Activated B cell treated with CpG ODN at 0.5 μM for 24 hours (primary cell): Measurements from ENCODE around the gene SMARCC1. TPM values are rescaled to one million over a fixed set of nuclear protein-coding genes. Genes with fewer than 3 reads are reported as not detected.

Experiments used
- ATAC-seq: fragments of 200-7000 bp; cut with Tn5 transposase; one replicate; pipeline ENCODE4 v1.10.0; 2021; ENCODE audit warnings: low read depth, mild to moderate bottlenecking, moderate library complexity
- CTCF ChIA-PET: fragments of 350-600 bp; sonication (Branson Sonifier 250); formaldehyde crosslinking; loops from one replicate; lab custom pipeline; 2021; ENCODE audit warnings: antibody characterized with exemption; lab: Charles Lee
- POLR2A ChIA-PET: fragments of 350-600 bp; sonication (Branson Sonifier 250); formaldehyde crosslinking; loops from one replicate; lab custom pipeline; 2021; ENCODE audit warnings: antibody characterized with exemption; lab: Charles Lee
- DNase-seq: peaks from one replicate; pipeline ENCODE4 v3.0.0; 2022
- H3K27ac Mint-ChIP-seq: one replicate; pipeline ENCODE4 v1.8.0; 2020; ENCODE audit warnings: mixed read lengths
- H3K27me3 Mint-ChIP-seq: one replicate; pipeline ENCODE4 v1.8.0; 2021; ENCODE audit warnings: mixed read lengths
- H3K36me3 Mint-ChIP-seq: one replicate; pipeline ENCODE4 v1.8.0; 2021; ENCODE audit warnings: low read depth, mixed read lengths
- H3K4me1 Mint-ChIP-seq: one replicate; pipeline ENCODE4 v1.8.0; 2021; ENCODE audit warnings: mixed read lengths
- H3K4me3 Mint-ChIP-seq: one replicate; pipeline ENCODE4 v1.8.0; 2020; ENCODE audit warnings: mild to moderate bottlenecking, mixed read lengths
- H3K9me3 Mint-ChIP-seq: one replicate; pipeline ENCODE4 v1.8.0; 2020; ENCODE audit warnings: mixed read lengths
- CTCF ChIP-seq: fragments of 200-600 bp; IDR thresholded peaks from one replicate; pipeline ENCODE4 v1.8.0; 2022; ENCODE audit warnings: antibody characterized with exemption, mild to moderate bottlenecking
- intact Hi-C: fragments of 100-400 bp; cut with micrococcal nuclease; formaldehyde crosslinking; loops from one replicate; pipeline ENCODE4 v1.15.1; 2024
- total RNA-seq: library from RNA; stranded (reverse); gene quantifications from 2 replicates; pipeline ENCODE4 v1.2.3, GENCODE V29; 2022

Gene SMARCC1
- total RNA-seq, 1 donor from 2014 or later: 136 TPM

DNA sequence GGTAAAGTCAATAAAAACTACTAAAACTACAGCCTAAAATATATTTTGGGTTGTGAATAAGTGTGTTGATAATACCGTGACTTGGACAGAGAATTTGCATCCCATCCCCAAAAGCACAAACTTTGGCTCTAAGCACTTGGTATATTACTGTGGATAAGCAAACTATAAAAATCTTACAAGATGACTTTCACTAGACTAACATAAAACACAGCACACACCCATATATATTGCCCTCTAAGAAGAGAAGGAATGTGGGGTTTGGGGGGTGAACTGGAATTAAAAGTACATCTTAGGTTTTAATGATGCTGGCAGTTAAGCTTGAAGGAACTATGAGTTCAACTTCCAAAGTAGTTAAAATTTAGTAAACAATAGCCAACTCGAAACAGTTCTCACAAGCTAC lies 174.4 kb downstream of the SMARCC1 start:
- Mint-ChIP-seq H3K36me3 (peaks cover 86% of the 10 kb centered on the region), H3K27ac (no peak overlapping the region), H3K27me3 (no peaks in the 10 kb centered on the region), H3K4me1 (no peaks in the 10 kb centered on the region), H3K4me3 (no peak overlapping the region), H3K9me3 (no peaks in the 10 kb centered on the region)
- TF ChIP-seq CTCF: no peak
- intact Hi-C loops: no loop called here
- CTCF ChIA-PET: no interaction called here
- DNase-seq (no peak), ATAC-seq (no peak)
- POLR2A ChIA-PET: no interaction called here

- Mint-ChIP-seq H3K4me3 (no peak overlapping the region), H3K4me1 (no peaks in the 10 kb centered on the region), H3K36me3 (peaks cover 82% of the 10 kb centered on the region), H3K27ac (no peak overlapping the region), H3K27me3 (no peaks in the 10 kb centered on the region), H3K9me3 (no peaks in the 10 kb centered on the region)
- intact Hi-C loops: no loop called here
- DNase-seq (no peak), ATAC-seq (no peak)
- ChIA-PET CTCF (interaction anchor here (0.6 to 0.7 kb wide), 2 partner anchors 26 to 34 kb away, joined by 4 to 5 read pairs; no protein-coding TSS in a partner anchor), POLR2A (no interaction called here)
- no peak for TF ChIP-seq CTCF
Measured at GRCh38 chr3:47606165-47606564, 175.5 kb downstream of the SMARCC1 start.

- CTCF ChIA-PET: interaction anchor here (0.6 kb wide), 1 partner anchor 35 kb away, joined by 4 read pairs; no protein-coding TSS in a partner anchor
Measured at GRCh38 chr3:47605652-47606051, 176.0 kb downstream of the SMARCC1 start.

GRCh38 chr3:47604145-47604544 lies 177.5 kb downstream of the SMARCC1 start:
- no peaks in the 10 kb centered on the region for H3K27me3 Mint-ChIP-seq
- ChIA-PET CTCF (no interaction called here), POLR2A (no interaction called here)
- TF ChIP-seq CTCF: no peak
- H3K27ac Mint-ChIP-seq: no peak overlapping the region
- no peak overlapping the region for H3K4me3 Mint-ChIP-seq
- no peak for ATAC-seq
- no peaks in the 10 kb centered on the region for H3K4me1 Mint-ChIP-seq
- intact Hi-C loops: no loop called here
- H3K36me3 Mint-ChIP-seq: peaks cover 75% of the 10 kb centered on the region
- no peak for DNase-seq
- no peaks in the 10 kb centered on the region for H3K9me3 Mint-ChIP-seq

More at GRCh38 chr3:47605652-47606051, 176.0 kb downstream of the SMARCC1 start:
- no peak for DNase-seq
- intact Hi-C loops: no loop called here
- POLR2A ChIA-PET: no interaction called here
- no peak for TF ChIP-seq CTCF
- no peak for ATAC-seq
- H3K27ac Mint-ChIP-seq: no peak overlapping the region
- no peak overlapping the region for H3K4me3 Mint-ChIP-seq
- no peaks in the 10 kb centered on the region for H3K4me1 Mint-ChIP-seq
- peaks cover 80% of the 10 kb centered on the region for H3K36me3 Mint-ChIP-seq
- no peaks in the 10 kb centered on the region for H3K27me3 Mint-ChIP-seq
- H3K9me3 Mint-ChIP-seq: no peaks in the 10 kb centered on the region

DNA sequence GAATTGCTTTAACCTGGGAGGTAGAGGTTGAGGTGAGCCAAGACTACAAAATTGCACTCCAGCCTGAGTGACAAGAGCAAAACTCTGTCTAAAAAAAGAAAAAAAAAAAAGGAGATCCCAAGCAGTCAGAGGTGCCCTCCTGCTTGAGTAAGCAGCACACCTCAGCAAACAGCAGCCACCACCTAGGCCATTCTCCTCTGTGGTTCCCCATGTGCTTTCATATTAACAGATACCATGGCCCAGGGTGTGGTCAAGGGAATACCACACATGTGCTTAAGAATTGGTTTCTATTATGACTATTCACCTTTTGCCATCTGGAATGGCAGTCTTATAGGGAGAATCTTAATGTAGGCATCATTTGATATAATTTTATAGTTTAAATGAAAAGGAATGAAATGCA lies 178.4 kb downstream of the SMARCC1 start:
- Mint-ChIP-seq H3K27me3 (no peaks in the 10 kb centered on the region), H3K27ac (no peak overlapping the region), H3K4me3 (no peak overlapping the region)

More for the DNA sequence above, 178.4 kb downstream of the SMARCC1 start:
- CTCF ChIA-PET: no interaction called here
- ATAC-seq: no peak
- H3K9me3 Mint-ChIP-seq: no peaks in the 10 kb centered on the region
- intact Hi-C loops: no loop called here
- POLR2A ChIA-PET: no interaction called here
- DNase-seq: no peak
- H3K4me1 Mint-ChIP-seq: no peaks in the 10 kb centered on the region
- peaks cover 74% of the 10 kb centered on the region for H3K36me3 Mint-ChIP-seq
- TF ChIP-seq CTCF: no peak
